ENCODE data around the gene MARS1. TPM values are rescaled to one million over a fixed set of nuclear protein-coding genes. Genes with fewer than 3 reads are reported as not detected.

Gene MARS1
- total RNA-seq, 4 donors from 2014 or later, result 29.1 to 160 (median 76.8) TPM

DNA sequence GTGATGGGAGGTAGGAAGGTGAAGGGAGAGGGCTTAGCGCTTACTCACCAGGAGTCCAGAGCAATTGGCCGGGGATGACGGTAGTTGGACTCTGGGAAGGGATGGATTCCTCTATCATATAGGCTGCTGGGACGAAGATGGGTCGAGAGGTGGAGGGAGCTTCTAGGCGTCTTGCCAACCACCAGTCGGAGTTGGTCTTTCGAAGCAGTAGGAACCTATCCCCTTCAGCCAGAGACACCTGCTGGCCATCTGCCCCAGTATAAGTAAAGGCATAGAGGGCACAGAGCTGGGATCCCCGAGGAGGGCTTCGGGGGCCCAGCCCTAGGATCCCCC, 8.9 kb upstream of the MARS1 start:
- DNase-seq, result no peak
- H3K36me3 ChIP-seq, result no peaks in the 10 kb centered on the region
- H3K27me3 ChIP-seq, result peaks cover 8 to 19% of the 10 kb centered on the region in 2 donors
- intact Hi-C loops (cut with DNase I; ENCODE audit: low total_unique reads), result no loop called here
- H3K4me3 ChIP-seq, result no peak overlapping the region
- TF ChIP-seq POLR2A (IDR thresholded peaks at IDR 0.05), result no peak
- TF ChIP-seq, protein P1, sequence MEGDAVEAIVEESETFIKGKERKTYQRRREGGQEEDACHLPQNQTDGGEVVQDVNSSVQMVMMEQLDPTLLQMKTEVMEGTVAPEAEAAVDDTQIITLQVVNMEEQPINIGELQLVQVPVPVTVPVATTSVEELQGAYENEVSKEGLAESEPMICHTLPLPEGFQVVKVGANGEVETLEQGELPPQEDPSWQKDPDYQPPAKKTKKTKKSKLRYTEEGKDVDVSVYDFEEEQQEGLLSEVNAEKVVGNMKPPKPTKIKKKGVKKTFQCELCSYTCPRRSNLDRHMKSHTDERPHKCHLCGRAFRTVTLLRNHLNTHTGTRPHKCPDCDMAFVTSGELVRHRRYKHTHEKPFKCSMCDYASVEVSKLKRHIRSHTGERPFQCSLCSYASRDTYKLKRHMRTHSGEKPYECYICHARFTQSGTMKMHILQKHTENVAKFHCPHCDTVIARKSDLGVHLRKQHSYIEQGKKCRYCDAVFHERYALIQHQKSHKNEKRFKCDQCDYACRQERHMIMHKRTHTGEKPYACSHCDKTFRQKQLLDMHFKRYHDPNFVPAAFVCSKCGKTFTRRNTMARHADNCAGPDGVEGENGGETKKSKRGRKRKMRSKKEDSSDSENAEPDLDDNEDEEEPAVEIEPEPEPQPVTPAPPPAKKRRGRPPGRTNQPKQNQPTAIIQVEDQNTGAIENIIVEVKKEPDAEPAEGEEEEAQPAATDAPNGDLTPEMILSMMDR (IDR thresholded peaks at IDR 0.05), result no peak
- peak overlapping the region in 1 of 2 donors; percentile 41 for H3K27ac ChIP-seq
- H3K4me1 ChIP-seq, result peaks cover 0 to 13% of the 10 kb centered on the region in 2 donors
- H3K9me3 ChIP-seq, result no peaks in the 10 kb centered on the region

DNA sequence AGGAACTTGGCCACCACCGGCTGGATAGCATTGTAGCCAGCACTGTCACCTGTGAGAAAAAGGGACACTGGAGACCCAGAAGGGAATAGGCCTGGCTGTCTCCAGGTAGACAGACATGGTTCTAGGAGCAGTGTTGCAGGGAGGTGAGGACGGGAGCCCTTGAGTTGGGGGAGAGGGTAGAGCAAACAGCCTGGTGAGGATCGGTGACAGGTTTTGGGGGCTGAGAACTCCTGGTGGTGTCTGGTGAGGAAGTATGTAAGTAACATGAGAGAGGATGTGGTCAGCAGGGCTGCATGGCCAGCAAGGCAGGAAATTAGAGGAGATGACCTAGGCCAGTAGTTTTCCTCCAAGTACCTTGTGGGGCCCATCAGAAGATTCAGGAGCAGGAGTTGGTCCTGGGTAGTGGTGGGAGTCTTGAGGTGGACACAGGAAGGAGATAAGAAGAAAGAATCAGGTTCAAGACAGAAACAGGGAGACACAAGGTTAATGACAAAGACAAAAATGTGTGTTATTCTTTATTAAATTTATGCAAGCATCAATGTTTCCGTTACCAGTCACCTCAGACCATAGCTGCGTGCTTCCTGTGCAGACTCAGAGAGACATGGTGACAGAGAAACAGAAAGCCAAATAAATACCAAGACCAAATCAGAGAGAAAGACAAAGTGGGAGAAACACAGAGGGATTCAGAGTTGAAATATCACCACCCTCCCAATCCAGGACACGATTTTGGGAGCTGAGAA, 8.3 kb upstream of the MARS1 start, which contains the start of gene ARHGAP9:
Gene ARHGAP9, minus strand, starts transcription at position 491 of the 740 bp plus-strand sequence. Its CDS starts 460 bp downstream, at position 31.
- TF ChIP-seq POLR2A (IDR thresholded peaks at IDR 0.05), result no peak
- TF ChIP-seq, protein P1 (IDR thresholded peaks at IDR 0.05), result no peak
- intact Hi-C loops (cut with DNase I; ENCODE audit: low total_unique reads), result no loop called here
- H3K36me3 ChIP-seq, result no peaks in the 10 kb centered on the region
- H3K9me3 ChIP-seq, result no peaks in the 10 kb centered on the region
- H3K4me1 ChIP-seq, result peaks cover 0 to 13% of the 10 kb centered on the region in 2 donors
- peak within 1 kb of the TSS in 1 of 2 donors; percentile 41 for H3K27ac ChIP-seq
- peaks cover 8 to 13% of the 10 kb centered on the region in 2 donors for H3K27me3 ChIP-seq
- DNase-seq, result no peak
- H3K4me3 ChIP-seq, result no peak within 1 kb of the TSS

DNA sequence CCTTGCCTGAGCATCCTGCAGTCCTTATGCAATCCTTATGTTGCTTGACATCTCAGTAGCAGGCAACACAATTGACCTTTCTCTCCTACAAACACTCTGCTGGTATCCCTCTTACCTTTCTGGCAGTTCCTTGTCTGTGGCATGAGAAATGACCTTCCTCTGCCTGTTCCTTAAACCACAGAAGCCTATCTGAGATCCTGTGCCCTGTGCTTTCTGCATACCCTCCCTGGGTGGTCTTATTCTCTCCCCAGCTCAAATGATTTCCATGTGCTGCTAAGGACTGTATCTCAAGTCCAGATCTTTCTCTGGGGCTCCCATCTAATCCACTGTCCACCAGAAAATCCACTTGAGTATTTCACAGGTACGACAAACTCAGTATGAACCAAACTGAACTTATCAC, 6.2 kb upstream of the MARS1 start:
- intact Hi-C loops (cut with DNase I; ENCODE audit: low total_unique reads), result no loop called here
- TF ChIP-seq POLR2A (IDR thresholded peaks at IDR 0.05), result no peak
- TF ChIP-seq, protein P1 (IDR thresholded peaks at IDR 0.05), result no peak
- Histone ChIP-seq H3K4me3 (no peak overlapping the region), H3K4me1 (no peaks in the 10 kb centered on the region), H3K27me3 (peaks cover 0 to under 1% of the 10 kb centered on the region in 2 donors), H3K36me3 (no peaks in the 10 kb centered on the region), H3K27ac (no peak overlapping the region), H3K9me3 (no peaks in the 10 kb centered on the region)
- DNase-seq, result no peak

DNA sequence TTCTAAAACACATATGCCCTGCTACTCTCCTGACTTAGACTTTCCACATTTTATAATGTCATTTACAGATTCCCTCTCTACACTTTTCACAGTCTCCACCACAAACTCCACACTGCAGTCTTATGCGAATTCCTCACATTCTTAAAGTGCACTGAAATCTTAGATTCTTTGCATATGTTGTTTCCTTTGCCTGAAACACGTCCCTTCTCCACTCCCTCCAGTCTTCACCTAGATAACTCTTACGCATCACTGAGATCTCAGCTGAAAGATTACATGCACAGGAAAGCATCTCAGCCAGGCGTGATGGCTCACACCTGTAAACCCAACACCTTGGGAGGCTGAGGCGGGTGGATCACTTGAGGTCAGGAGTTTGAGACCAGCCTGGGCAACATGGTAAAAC, 4.4 kb upstream of the MARS1 start:
- H3K4me3 ChIP-seq, result no peak overlapping the region
- TF ChIP-seq, protein P1 (IDR thresholded peaks at IDR 0.05), result no peak
- no peak for TF ChIP-seq POLR2A (IDR thresholded peaks at IDR 0.05)

DNA sequence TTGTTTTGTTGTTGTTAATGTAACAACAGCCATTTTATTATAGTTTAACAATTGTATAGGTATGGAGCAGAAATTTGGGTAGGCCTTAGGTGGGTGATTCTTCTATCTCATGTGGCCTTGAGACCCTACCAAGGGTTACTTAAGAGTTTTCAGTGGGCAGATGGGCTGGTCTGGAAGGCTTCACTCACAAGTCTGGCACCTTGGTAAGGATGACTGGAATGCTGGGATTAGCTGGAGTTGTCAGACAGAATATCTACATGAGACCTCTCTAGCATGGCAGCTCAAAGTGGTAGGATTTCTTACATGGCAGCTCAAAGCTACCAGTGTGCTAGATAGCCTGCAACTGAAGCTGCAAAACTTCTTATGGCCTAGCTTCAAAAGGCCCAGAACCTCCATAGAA, 2.2 kb upstream of the MARS1 start:
- H3K4me3 ChIP-seq, result no peak overlapping the region
- peaks cover 0 to 6% of the 10 kb centered on the region in 2 donors for H3K4me1 ChIP-seq
- H3K36me3 ChIP-seq, result no peaks in the 10 kb centered on the region
- no peaks in the 10 kb centered on the region for H3K9me3 ChIP-seq
- TF ChIP-seq POLR2A (IDR thresholded peaks at IDR 0.05), result no peak
- TF ChIP-seq, protein P1 (IDR thresholded peaks at IDR 0.05), result no peak
- H3K27me3 ChIP-seq, result no peaks in the 10 kb centered on the region
- DNase-seq, result no peak
- H3K27ac ChIP-seq, result no peak overlapping the region
- intact Hi-C loops (cut with DNase I; ENCODE audit: low total_unique reads), result no loop called here

More for the DNA sequence above, 4.4 kb upstream of the MARS1 start:
- Histone ChIP-seq H3K4me1 (no peaks in the 10 kb centered on the region), H3K27ac (no peak overlapping the region), H3K36me3 (no peaks in the 10 kb centered on the region), H3K27me3 (no peaks in the 10 kb centered on the region), H3K9me3 (no peaks in the 10 kb centered on the region)
- DNase-seq, result no peak
- intact Hi-C loops (cut with DNase I; ENCODE audit: low total_unique reads), result no loop called here

Measured in uterus (tissue), 4 donors.